GM12872 (cell line): ENCODE data around the gene MMP24OS.

ENCODE experiments used
- TF ChIP-seq, protein P1 (sequence below): IDR thresholded peaks from 3 replicates; pipeline ENCODE4 v1.5.1; 2011; ENCODE audit warnings: low read depth, mild to moderate bottlenecking, low read length, moderate library complexity; ENCODE audit not compliant: insufficient read depth

Gene MMP24OS

DNA sequence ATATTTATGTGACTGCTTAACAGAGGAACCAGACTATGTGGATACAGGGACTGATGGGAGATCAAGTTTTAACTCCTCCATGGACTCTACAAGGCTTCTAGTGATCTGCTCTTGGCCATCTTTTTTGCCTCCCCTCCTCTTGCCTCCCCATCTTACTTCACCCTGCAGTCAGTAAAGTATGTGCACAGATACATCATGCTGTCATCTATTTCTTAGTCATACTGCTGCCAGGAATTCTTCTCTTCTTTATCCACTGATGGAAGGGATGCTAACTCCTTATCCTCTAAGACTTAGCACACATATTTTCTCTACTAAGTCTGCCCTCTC, 41.9 kb upstream of the MMP24OS start:
- TF ChIP-seq, protein P1, sequence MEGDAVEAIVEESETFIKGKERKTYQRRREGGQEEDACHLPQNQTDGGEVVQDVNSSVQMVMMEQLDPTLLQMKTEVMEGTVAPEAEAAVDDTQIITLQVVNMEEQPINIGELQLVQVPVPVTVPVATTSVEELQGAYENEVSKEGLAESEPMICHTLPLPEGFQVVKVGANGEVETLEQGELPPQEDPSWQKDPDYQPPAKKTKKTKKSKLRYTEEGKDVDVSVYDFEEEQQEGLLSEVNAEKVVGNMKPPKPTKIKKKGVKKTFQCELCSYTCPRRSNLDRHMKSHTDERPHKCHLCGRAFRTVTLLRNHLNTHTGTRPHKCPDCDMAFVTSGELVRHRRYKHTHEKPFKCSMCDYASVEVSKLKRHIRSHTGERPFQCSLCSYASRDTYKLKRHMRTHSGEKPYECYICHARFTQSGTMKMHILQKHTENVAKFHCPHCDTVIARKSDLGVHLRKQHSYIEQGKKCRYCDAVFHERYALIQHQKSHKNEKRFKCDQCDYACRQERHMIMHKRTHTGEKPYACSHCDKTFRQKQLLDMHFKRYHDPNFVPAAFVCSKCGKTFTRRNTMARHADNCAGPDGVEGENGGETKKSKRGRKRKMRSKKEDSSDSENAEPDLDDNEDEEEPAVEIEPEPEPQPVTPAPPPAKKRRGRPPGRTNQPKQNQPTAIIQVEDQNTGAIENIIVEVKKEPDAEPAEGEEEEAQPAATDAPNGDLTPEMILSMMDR = no peak

DNA sequence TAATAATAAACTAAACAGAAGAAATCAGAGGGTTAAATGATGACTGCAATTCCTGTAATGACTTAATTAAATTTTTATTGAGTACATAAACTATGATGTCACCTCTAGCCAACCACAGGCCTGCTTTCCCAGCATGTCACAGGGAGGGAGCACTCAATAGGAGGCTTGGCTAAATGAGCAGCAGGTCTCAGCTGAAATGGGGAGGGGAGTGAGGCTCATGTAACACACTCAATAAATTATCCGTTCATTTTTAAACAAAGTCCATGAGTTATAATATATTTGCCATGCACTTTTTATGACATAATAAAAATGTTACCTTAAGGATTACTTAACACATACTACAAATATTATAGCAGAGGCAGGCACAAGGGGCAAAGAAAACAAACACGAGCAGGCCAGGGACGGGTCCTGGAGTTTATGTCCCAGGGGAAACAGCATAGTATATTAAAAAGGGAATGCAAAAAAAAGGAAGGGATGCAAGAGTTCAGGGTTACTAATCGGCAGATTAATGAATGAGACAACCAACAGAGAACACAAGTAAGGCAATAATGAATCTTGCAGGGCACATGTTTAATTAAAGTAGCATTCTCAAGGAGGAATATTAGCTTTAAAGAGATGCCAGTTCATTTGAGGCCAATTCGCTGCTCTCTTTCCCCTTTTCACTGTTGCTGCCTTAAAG, 41.4 kb upstream of the MMP24OS start:
- TF ChIP-seq, protein P1 = no peak

DNA sequence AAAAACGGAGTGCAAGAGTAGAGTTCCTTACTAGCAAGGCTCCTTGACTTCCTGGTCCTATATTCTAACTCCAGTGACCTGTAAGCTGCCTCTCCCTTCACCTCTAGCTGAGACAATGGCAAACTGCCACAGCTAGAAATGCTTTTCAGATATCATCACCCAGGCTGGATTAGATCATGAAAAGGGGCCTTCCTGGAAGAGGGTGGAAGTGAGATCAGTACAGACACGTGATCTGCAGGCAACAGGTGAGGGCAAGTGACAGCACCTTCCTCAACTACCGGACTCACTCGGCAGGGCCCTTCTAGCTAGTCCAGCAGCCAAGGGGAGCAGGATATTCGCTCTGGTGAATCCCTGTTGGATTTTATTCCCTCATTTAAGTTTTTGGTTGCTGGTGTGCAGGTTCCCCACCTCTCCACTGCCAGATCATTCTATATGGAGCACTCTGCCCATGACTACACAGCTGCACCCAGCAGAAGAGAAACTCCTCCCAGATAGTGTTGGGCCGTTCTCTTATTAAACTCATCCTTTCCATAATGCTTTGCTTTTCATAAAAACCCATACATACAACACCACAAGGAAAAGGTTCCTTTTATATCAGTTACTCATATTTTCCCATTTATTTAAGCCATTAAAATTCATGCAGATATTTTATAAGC, 40.7 kb upstream of the MMP24OS start:
- TF ChIP-seq, protein P1 = no peak

DNA sequence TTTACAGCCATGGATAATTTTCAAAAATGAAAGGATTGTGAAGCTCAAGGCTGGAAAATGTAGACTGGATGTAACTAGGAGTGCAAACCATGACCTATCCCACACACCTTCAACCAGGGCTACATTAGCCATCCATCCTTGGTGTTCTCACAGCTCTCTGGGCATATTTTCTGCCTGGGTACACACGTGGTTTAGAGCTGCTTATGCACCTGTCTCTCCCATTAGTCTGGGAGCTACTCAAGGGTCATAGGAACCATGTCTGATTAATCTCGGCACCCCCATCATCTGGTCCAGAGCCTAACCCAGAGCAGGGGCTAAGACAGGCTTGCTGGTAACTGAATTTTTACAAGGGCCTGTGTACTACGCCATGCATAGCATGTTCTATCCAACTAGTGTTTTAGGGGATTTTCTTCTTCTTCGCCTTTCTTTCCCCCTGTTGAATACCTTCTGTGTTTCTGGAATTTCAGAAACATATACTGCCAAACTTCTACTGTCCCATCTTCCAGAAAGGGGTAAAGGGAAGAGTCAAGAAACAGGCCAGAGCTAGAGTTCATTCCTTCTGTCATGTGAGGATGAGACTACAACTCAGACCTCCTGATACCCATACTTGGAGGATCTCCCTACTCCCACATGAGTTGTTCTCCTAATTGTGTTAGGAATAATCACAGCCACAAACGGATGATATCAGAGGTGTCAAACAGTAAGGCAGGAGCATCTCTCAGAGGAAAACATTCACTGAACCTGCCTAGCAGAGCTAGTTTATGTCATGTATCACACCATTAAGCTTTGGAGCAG, 39.7 kb upstream of the MMP24OS start:
- TF ChIP-seq, protein P1 = no peak

DNA sequence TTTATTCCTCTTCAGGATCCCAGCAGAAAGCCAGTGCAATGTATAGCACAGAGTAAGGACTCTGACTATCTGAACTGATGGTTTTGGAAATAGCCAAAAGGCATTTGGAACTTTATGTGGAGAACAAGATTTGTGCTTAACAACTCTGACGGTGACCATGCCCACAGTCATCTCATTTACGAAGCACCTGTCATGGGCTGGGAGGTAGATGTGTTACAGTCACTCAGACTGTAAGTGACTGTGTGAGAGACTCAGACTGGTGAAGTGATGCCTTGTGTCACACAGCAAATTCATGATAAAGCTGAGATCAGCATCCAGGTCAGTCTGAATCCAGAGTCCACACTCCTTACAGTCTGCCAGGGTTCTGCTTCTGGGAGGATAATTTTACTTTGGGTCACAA, 38.2 kb upstream of the MMP24OS start:
- TF ChIP-seq, protein P1 = no peak

DNA sequence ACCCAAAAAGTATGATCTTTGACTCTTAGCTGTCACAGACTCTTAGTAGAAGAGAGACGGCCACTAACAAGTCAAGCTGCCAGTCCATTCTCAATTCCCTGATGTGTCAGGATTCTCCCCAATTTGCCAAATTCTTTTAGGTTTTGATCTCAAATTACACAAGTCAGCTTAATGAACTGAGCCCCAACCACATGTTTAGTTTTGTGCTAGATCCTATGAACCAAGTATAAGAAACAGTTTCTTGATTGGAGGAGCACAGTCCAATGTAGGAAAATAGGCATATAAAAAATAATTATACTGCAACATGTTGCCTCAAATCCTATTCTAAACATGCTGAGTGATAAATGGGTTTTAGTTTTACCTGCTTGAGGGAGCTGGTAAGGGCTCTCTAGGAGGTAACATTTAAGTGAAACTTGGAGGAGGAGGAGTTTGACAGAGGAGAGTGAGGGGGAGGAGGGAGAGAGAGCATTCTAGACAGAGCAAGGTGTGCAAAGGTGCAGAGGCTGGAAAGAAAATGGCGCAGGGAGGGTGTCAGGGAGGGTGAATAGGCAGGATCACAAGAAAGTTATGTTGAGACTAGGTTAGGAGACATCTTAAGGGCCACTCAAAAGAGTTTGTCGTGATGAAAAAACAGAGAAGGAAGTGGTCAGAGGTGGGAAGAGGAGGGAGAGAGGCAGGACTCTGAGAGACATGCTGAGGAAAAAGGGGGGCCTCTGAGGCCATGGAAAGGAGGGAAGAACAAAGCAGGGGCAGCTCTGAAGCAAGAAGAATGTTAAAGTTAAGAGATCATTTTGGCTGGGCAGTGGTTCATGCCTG, 37.1 kb upstream of the MMP24OS start:
- TF ChIP-seq, protein P1 = no peak

DNA sequence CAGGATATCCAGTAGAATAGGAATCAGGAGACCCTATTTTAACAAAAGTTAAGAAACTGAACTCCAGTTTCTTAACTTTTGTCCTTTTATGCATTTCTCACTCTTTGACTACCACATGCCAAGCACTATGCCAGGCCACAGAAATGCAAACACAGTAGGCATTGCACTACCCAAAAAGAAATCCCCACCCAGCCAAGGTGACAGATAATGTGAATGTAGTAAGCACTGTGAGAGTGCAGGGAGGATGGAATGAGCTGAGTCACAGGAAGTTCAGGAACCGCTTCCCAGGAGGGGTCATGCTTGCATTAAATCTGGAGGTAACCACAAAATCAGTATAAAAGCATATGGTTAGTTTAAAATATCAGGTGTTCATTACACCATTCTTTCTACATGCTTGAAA, 34.4 kb upstream of the MMP24OS start:
- TF ChIP-seq, protein P1 = no peak
